H1 (cell line): ENCODE data around the gene APOC3. TPM values are rescaled to one million over a fixed set of nuclear protein-coding genes. Genes with fewer than 3 reads are reported as not detected.

Source experiments
- CTCF ChIA-PET: fragments of 300-600 bp; sonication (Branson Sonifier 250); formaldehyde crosslinking; loops from one replicate; lab custom pipeline; 2021; ENCODE audit not compliant: partially characterized antibody; lab: Charles Lee
- POLR2A ChIA-PET: fragments of 300-600 bp; sonication (Branson Sonifier 250); formaldehyde crosslinking; loops from one replicate; lab custom pipeline; 2021; ENCODE audit warnings: inconsistent platforms; ENCODE audit not compliant: partially characterized antibody; lab: Charles Lee
- DNase-seq, 2 experiments: peaks; one replicate each; pipeline versions ENCODE4 v3.0.0 to v3.0.0-alpha.2; 2010 to 2022; ENCODE audit warnings: low spot score in 2 of 2, low read depth in 1 of 2, mixed read lengths in 1 of 2
- FAIRE-seq: peaks from 2 replicates; lab custom pipeline; 2011; peaks lifted over from hg19 to GRCh38; lab: Jason Lieb, UNC
- H2AFZ ChIP-seq: 2 replicates; pipeline ENCODE4 v1.8.1; 2012; ENCODE audit warnings: low read length, inconsistent platforms
- H2AK5ac ChIP-seq: 2 replicates; pipeline ENCODE4 v1.6.1; 2013; ENCODE audit warnings: low read depth, low read length
- H2BK120ac ChIP-seq: replicated peaks from 2 replicates; pipeline ENCODE3; 2013; ENCODE audit warnings: low read depth, low read length, inconsistent platforms
- H2BK12ac ChIP-seq: 2 replicates; pipeline ENCODE4 v1.6.1; 2013; ENCODE audit warnings: low read depth, low read length
- H2BK15ac ChIP-seq: 2 replicates; pipeline ENCODE4 v1.6.1; 2013; ENCODE audit warnings: low read length
- H2BK20ac ChIP-seq: 2 replicates; pipeline ENCODE4 v1.6.1; 2013; ENCODE audit warnings: low read length
- H2BK5ac ChIP-seq: 2 replicates; pipeline ENCODE4 v1.6.1; 2013; ENCODE audit warnings: low read depth, low read length
- H3K14ac ChIP-seq: 2 replicates; pipeline ENCODE4 v1.6.1; 2013; ENCODE audit warnings: inconsistent platforms; ENCODE audit not compliant: insufficient read length
- H3K18ac ChIP-seq: 2 replicates; pipeline ENCODE4 v1.6.1; 2013; ENCODE audit warnings: low read length; ENCODE audit errors: extremely low read depth
- H3K23ac ChIP-seq: 2 replicates; pipeline ENCODE4 v1.6.1; 2013; ENCODE audit warnings: inconsistent platforms; ENCODE audit not compliant: insufficient read length
- H3K23me2 ChIP-seq: 2 replicates; pipeline ENCODE4 v1.6.1; 2013; ENCODE audit warnings: low read depth, low read length
- H3K27ac ChIP-seq: 2 replicates; pipeline ENCODE4 v1.6.1; 2011; ENCODE audit warnings: low read depth, low read length, inconsistent platforms
- H3K27me3 ChIP-seq, 4 experiments: replicated peaks in 1 of 4; 1 replicate in 1 of 4; 2 replicates in 3 of 4; pipeline versions ENCODE4 v1.6.1 to v1.8.1; 2011 to 2013; ENCODE audit warnings: low read length in 3 of 4, mild to moderate bottlenecking in 3 of 4, inconsistent platforms in 2 of 4, mixed read lengths in 2 of 4, moderate library complexity in 1 of 4; ENCODE audit not compliant: control insufficient read depth in 3 of 4, insufficient read depth in 3 of 4; ENCODE audit errors: extremely low read depth in 1 of 4
- H3K36me3 ChIP-seq, 4 experiments: 2 replicates each; pipeline versions ENCODE4 v1.6.1 to v1.8.1; 2011 to 2013; ENCODE audit warnings: mild to moderate bottlenecking in 4 of 4, low read length in 3 of 4, moderate library complexity in 2 of 4, control low read depth in 1 of 4, inconsistent platforms in 1 of 4; ENCODE audit not compliant: insufficient read depth in 4 of 4, control insufficient read depth in 2 of 4
- H3K4ac ChIP-seq: replicated peaks from 2 replicates; pipeline ENCODE3; 2013; ENCODE audit warnings: low read length, low read depth, mixed read lengths, inconsistent platforms; ENCODE audit not compliant: insufficient read length
- H3K4me1 ChIP-seq, 4 experiments: replicated peaks in 1 of 4; 1 replicate in 1 of 4; 2 replicates in 3 of 4; pipeline versions ENCODE4 v1.6.1 to v1.8.1; 2011 to 2013; ENCODE audit warnings: low read length in 3 of 4, inconsistent platforms in 2 of 4, mixed read lengths in 1 of 4; ENCODE audit not compliant: insufficient read depth in 4 of 4, control insufficient read depth in 3 of 4
- H3K4me2 ChIP-seq, 2 experiments: 2 replicates each; pipeline versions ENCODE4 v1.6.1 to v1.8.1; 2011 to 2013; ENCODE audit warnings: low read depth in 2 of 2, low read length in 2 of 2, control low read depth in 1 of 2, inconsistent platforms in 1 of 2, mild to moderate bottlenecking in 1 of 2; ENCODE audit not compliant: insufficient read depth in 1 of 2
- H3K4me3 ChIP-seq, 4 experiments: fragments of 200-600, 300-600 bp in 1 of 4; sonication (generic), shearing (Covaris generic), sonication (Bioruptor Twin) in 1 of 4; 2 replicates each; pipeline versions ENCODE4 v1.5.1 to v1.8.1; 2011 to 2016; ENCODE audit warnings: low read length in 4 of 4, low read depth in 3 of 4, control low read depth in 2 of 4, inconsistent platforms in 2 of 4, mild to moderate bottlenecking in 2 of 4, mixed read lengths in 1 of 4, moderate library complexity in 1 of 4; ENCODE audit not compliant: insufficient read depth in 2 of 4; ENCODE audit errors: extremely low read depth in 1 of 4
- H3K56ac ChIP-seq: replicated peaks from 2 replicates; pipeline ENCODE3; 2013; ENCODE audit warnings: low read depth, mild to moderate bottlenecking, mixed read lengths, low read length, inconsistent platforms; ENCODE audit not compliant: insufficient read length
- H3K79me1 ChIP-seq: 2 replicates; pipeline ENCODE4 v1.6.1; 2013; ENCODE audit warnings: low read depth, low read length, control low read depth
- H3K79me2 ChIP-seq, 2 experiments: 2 replicates each; pipeline versions ENCODE4 v1.6.1 to v1.8.1; 2012 to 2013; ENCODE audit warnings: low read length in 2 of 2, mild to moderate bottlenecking in 2 of 2, inconsistent platforms in 1 of 2; ENCODE audit not compliant: insufficient read depth in 2 of 2, control insufficient read depth in 1 of 2
- H3K9ac ChIP-seq, 4 experiments: replicated peaks in 1 of 4; 1 replicate in 1 of 4; 2 replicates in 3 of 4; pipeline versions ENCODE4 v1.6.1 to v1.8.1; 2011 to 2013; ENCODE audit warnings: low read depth in 3 of 4, low read length in 3 of 4, control low read depth in 2 of 4, mild to moderate bottlenecking in 2 of 4, moderate library complexity in 2 of 4, inconsistent platforms in 1 of 4; ENCODE audit errors: extremely low read depth in 1 of 4
- H3K9me3 ChIP-seq, 2 experiments: 2 replicates each; pipeline versions ENCODE4 v1.6.1 to v1.8.1; 2012 to 2013; ENCODE audit warnings: mild to moderate bottlenecking in 2 of 2, moderate library complexity in 2 of 2, control low read depth in 1 of 2, inconsistent platforms in 1 of 2, low read depth in 1 of 2, low read length in 1 of 2, mixed read lengths in 1 of 2; ENCODE audit not compliant: insufficient read depth in 2 of 2
- H4K20me1 ChIP-seq, 2 experiments: replicated peaks in 1 of 2; 2 replicates each; pipeline versions ENCODE3 to v1.8.1; 2011 to 2013; ENCODE audit warnings: inconsistent platforms in 2 of 2, low read length in 2 of 2, mild to moderate bottlenecking in 1 of 2; ENCODE audit not compliant: insufficient read depth in 2 of 2, control insufficient read depth in 1 of 2
- H4K5ac ChIP-seq: 2 replicates; pipeline ENCODE4 v1.6.1; 2013; ENCODE audit warnings: low read length, low read depth, mixed read lengths, inconsistent platforms; ENCODE audit not compliant: insufficient read length
- H4K8ac ChIP-seq: 2 replicates; pipeline ENCODE4 v1.8.0; 2013; ENCODE audit warnings: mild to moderate bottlenecking, moderate library complexity, low read length, inconsistent platforms; ENCODE audit not compliant: insufficient read depth; ENCODE audit errors: extremely low read depth
- H4K91ac ChIP-seq: replicated peaks from 2 replicates; pipeline ENCODE3; 2013; ENCODE audit warnings: low read length, mixed read lengths, inconsistent platforms; ENCODE audit not compliant: insufficient read length
- ASH2L ChIP-seq: fragments of 200-600, 300-600 bp; sonication (generic); IDR thresholded peaks from one replicate; pipeline ENCODE4 v1.7.1; 2017; ENCODE audit warnings: low read length
- ZNF274 ChIP-seq: IDR thresholded peaks from 2 replicates; pipeline ENCODE4 v1.7.0; 2012; ENCODE audit warnings: low read length, borderline replicate concordance; ENCODE audit errors: extremely low read depth
- WGBS, 2 experiments: shearing (Covaris generic) in 1 of 2; methylation state at CpG; one replicate each; pipeline versions ENCODE4 v1.1.6 to v1.1.7; 2013 to 2015; ENCODE audit warnings: low lambda C conversion rate in 2 of 2, mixed read lengths in 2 of 2, inconsistent platforms in 1 of 2, low coverage in 1 of 2, missing lambda C conversion rate in 1 of 2; ENCODE audit not compliant: insufficient replicate concordance in 2 of 2, insufficient coverage in 1 of 2, insufficient read length in 1 of 2; ENCODE audit errors: extremely low coverage in 1 of 2, missing lambda C conversion rate in 1 of 2; 5-methylcytosine and 5-hydroxymethylcytosine counted together
- polyA plus RNA-seq, 7 experiments: library from polyadenylated mRNA; depleted of rRNA in 3 of 7; stranded (reverse) in 5 of 7; unstranded in 2 of 7; fragments of >200 nt in 5 of 7; fragments of 200-250 nt in 2 of 7; gene quantifications; 1 replicate in 5 of 7; 2 replicates in 1 of 7; 4 replicates in 1 of 7; pipeline versions ENCODE4 v1.2.1 to v1.2.3, GENCODE V29; 2011 to 2013; ENCODE audit warnings: missing spikeins in 2 of 7, mixed read lengths in 2 of 7
- total RNA-seq: library from RNA; stranded (reverse); fragmentation: NEBNext Ultra II Directional; extraction: Animal tissue kit (Norgen Biotek cat#: 25700); gene quantifications from 2 replicates; pipeline ENCODE4 v1.2.1, GENCODE V29; 2021

APOC3 gene
- total and polyA plus RNA-seq, 2 of the 8 experiments (the other 6 are each of a cell fraction or from before 2014, with no cell fraction given), result not detected

- Histone ChIP-seq H3K27me3 (no peaks in the 10 kb centered on the region), H2BK15ac (no peak overlapping the region), H3K79me1 (no peaks in the 10 kb centered on the region), H3K14ac (no peak overlapping the region), H2BK12ac (no peak overlapping the region), H2BK120ac (no peak overlapping the region), H3K23ac (no peak overlapping the region), H2AK5ac (no peak overlapping the region; the same call in 1 of the 2 replicates), H3K36me3 (no peaks in the 10 kb centered on the region), H3K9me3 (no peaks in the 10 kb centered on the region), H3K4me3 (no peak overlapping the region), H3K4me1 (no peaks in the 10 kb centered on the region), H4K5ac (no peak overlapping the region), H4K20me1 (no peaks in the 10 kb centered on the region), H2BK5ac (no peak overlapping the region), H3K27ac (no peak overlapping the region), H4K8ac (peak overlapping the region; percentile 4; the same call in 1 of the 2 replicates), H4K91ac (no peak overlapping the region), H3K4ac (no peak overlapping the region), H2BK20ac (no peak overlapping the region), H3K9ac (no peak overlapping the region), H3K79me2 (no peaks in the 10 kb centered on the region), H3K23me2 (no peaks in the 10 kb centered on the region; the same call in 1 of the 2 replicates), H3K18ac (no peak overlapping the region), H3K56ac (no peak overlapping the region), H3K4me2 (no peak overlapping the region), H2AFZ (no peak overlapping the region)
- FAIRE-seq (no peak), DNase-seq (no peak)
- WGBS, 2 experiments, result 92% methylated on average over 50 of the region's 51 CpGs; no CpG with 5 or more reads in 1 of the 2 experiments
- ChIA-PET POLR2A (interaction anchor here (1.1 kb wide), 1 partner anchor 8 kb away, joined by 3 read pairs; the partner anchor contains the start of gene APOC3), CTCF (interaction anchor here (0.7 to 6.9 kb wide), 9 partner anchors 8 to 285 kb away, joined by 3 to 60 read pairs (median 5); partner anchors contain the start of genes APOA1, APOA5, APOC3 and ZPR1)
- TF ChIP-seq ASH2L (no peak), ZNF274 (no peak)
Observed at GRCh38 chr11:116821050-116821918, 8.4 kb upstream of the APOC3 start.
